HepG2 (cell line): Measurements from ENCODE around the gene N4BP2L1. TPM values are rescaled to one million over a fixed set of nuclear protein-coding genes. Genes with fewer than 3 reads are reported as not detected.
A peak's percentile ranks its signal among the peaks of the same experiment; 100 is the strongest.

Experiments used
- ASH2L ChIP-seq: fragments of 300-600, 200-600 bp; sonication (generic); IDR thresholded peaks from 2 replicates; pipeline ENCODE4 v1.7.0; 2017; ENCODE audit warnings: low read depth, mild to moderate bottlenecking, moderate library complexity, mixed read lengths, low read length; ENCODE audit not compliant: insufficient read length
- ATF7-NPFF ChIP-seq: sonication (generic); formaldehyde crosslinking; IDR thresholded peaks from 2 replicates; pipeline ENCODE4 v1.8.1; 2023; ENCODE audit warnings: mild to moderate bottlenecking, low read depth, missing genetic modification reagents, moderate library complexity
- EEA1 ChIP-seq: sonication (generic); formaldehyde crosslinking; IDR thresholded peaks from 2 replicates; pipeline ENCODE4 v1.5.1; 2020; ENCODE audit warnings: mild to moderate bottlenecking, missing genetic modification reagents, borderline replicate concordance
- EHMT2 ChIP-seq: fragments of 200-600 bp; sonication (generic); IDR thresholded peaks from 2 replicates; pipeline ENCODE4 v1.7.0; 2017; ENCODE audit warnings: antibody characterized with exemption, low read depth, low read length, borderline replicate concordance
- GTF3A ChIP-seq: sonication (generic); formaldehyde crosslinking; conservative IDR thresholded peaks from 2 replicates; pipeline ENCODE4 v1.4.0; 2020; ENCODE audit warnings: mild to moderate bottlenecking, missing genetic modification reagents
- HIVEP1 ChIP-seq: sonication (generic); formaldehyde crosslinking; IDR thresholded peaks from 2 replicates; pipeline ENCODE4 v1.4.0; 2020; ENCODE audit warnings: mild to moderate bottlenecking, missing genetic modification reagents
- HNRNPH1 ChIP-seq: fragments of 200-400 bp; formaldehyde crosslinking; optimal IDR thresholded peaks from 2 replicates; pipeline ENCODE3; 2017; ENCODE audit warnings: mild to moderate bottlenecking, low read depth, low read length
- HOXA3 ChIP-seq: sonication (generic); formaldehyde crosslinking; IDR thresholded peaks from 2 replicates; pipeline ENCODE4 v1.5.0; 2020; ENCODE audit warnings: missing genetic modification reagents
- KMT2B ChIP-seq: IDR thresholded peaks from 2 replicates; pipeline ENCODE4 v1.6.1; 2016; ENCODE audit warnings: missing genetic modification reagents, missing compliant biosample characterization
- MBD4 ChIP-seq: IDR thresholded peaks from 2 replicates; pipeline ENCODE4 v1.6.1; 2012; ENCODE audit warnings: low read length, inconsistent platforms, borderline replicate concordance
- MXD4 ChIP-seq: IDR thresholded peaks from 2 replicates; pipeline ENCODE4 v1.6.1; 2016; ENCODE audit warnings: mild to moderate bottlenecking, missing biosample characterization, missing genetic modification reagents
- NCOA5 ChIP-seq: sonication (generic); formaldehyde crosslinking; IDR thresholded peaks from 2 replicates; pipeline ENCODE4 v1.4.0; 2020; ENCODE audit warnings: missing genetic modification reagents
- SOX6 ChIP-seq, 2 experiments: fragments of 450-650 bp in 1 of 2; sonication (generic) in 1 of 2; formaldehyde crosslinking in 1 of 2; IDR thresholded peaks; 2 replicates each; pipeline versions ENCODE4 v1.4.0 to v1.6.1; 2017 to 2020; ENCODE audit warnings: antibody characterized with exemption in 1 of 2, mild to moderate bottlenecking in 1 of 2, missing genetic modification reagents in 1 of 2
- TBX3 ChIP-seq: fragments of 450-650 bp; IDR thresholded peaks from 2 replicates; pipeline ENCODE4 v1.6.1; 2017; ENCODE audit warnings: antibody characterized with exemption, mild to moderate bottlenecking, inconsistent platforms, borderline replicate concordance
- YEATS4 ChIP-seq: sonication (generic); formaldehyde crosslinking; IDR thresholded peaks from 2 replicates; pipeline ENCODE4 v1.4.0; 2020; ENCODE audit warnings: missing genetic modification reagents, borderline replicate concordance
- ZGPAT ChIP-seq: IDR thresholded peaks from 2 replicates; pipeline ENCODE4 v1.6.1; 2016; ENCODE audit warnings: mild to moderate bottlenecking
- ZHX1 ChIP-seq: sonication (generic); formaldehyde crosslinking; IDR thresholded peaks from 2 replicates; pipeline ENCODE4 v1.8.1; 2022; ENCODE audit warnings: low read depth, mild to moderate bottlenecking, missing genetic modification reagents
- ZNF660 ChIP-seq: sonication (generic); formaldehyde crosslinking; IDR thresholded peaks from 2 replicates; pipeline ENCODE4 v1.5.1; 2020; ENCODE audit warnings: mild to moderate bottlenecking, low read depth, missing genetic modification reagents, borderline replicate concordance
- ZNF773 ChIP-seq: sonication (generic); formaldehyde crosslinking; IDR thresholded peaks from 2 replicates; pipeline ENCODE4 v1.4.0; 2020; ENCODE audit warnings: missing genetic modification reagents, borderline replicate concordance
- polyA plus RNA-seq, 8 experiments: library from polyadenylated mRNA; depleted of rRNA in 3 of 8; stranded (reverse) in 7 of 8; unstranded in 1 of 8; fragments of >200 nt; fragmentation: Illumina TruSeq in 4 of 8; extraction: Trizol in 4 of 8; gene quantifications; 2 replicates each; pipeline versions ENCODE4 v1.2.1 to v1.2.3, GENCODE V29; 2011 to 2016; ENCODE audit warnings: low read depth in 4 of 8, missing spikeins in 1 of 8, mixed read lengths in 1 of 8; ENCODE audit not compliant: insufficient read depth in 1 of 8
- total RNA-seq, 5 experiments: library from RNA; depleted of rRNA; stranded (reverse); fragments of >200 nt; fragmentation: Illumina TruSeq; extraction: Trizol; gene quantifications; 2 replicates each; pipeline ENCODE4 v1.2.3, GENCODE V29; 2016; ENCODE audit warnings: low read depth in 1 of 5
- TF ChIP-seq, protein P1 (sequence below): sonication (generic); formaldehyde crosslinking; IDR thresholded peaks from 2 replicates; pipeline ENCODE4 v1.8.0; 2022; ENCODE audit warnings: mild to moderate bottlenecking, missing genetic modification reagents, moderate library complexity
- TF ChIP-seq, protein P2 (sequence below): sonication (generic); formaldehyde crosslinking; IDR thresholded peaks from 2 replicates; pipeline ENCODE4 v1.4.0; 2020; ENCODE audit warnings: mild to moderate bottlenecking, missing genetic modification reagents, borderline replicate concordance
- TF ChIP-seq, protein P3 (sequence below): IDR thresholded peaks from 2 replicates; pipeline ENCODE4 v1.6.1; 2012; ENCODE audit warnings: inconsistent platforms

Gene N4BP2L1
- total and polyA plus RNA-seq, 2 of the 13 experiments (the other 11 are each of a cell fraction or from before 2014, with no cell fraction given), result 13.2 to 34.5 TPM

DNA sequence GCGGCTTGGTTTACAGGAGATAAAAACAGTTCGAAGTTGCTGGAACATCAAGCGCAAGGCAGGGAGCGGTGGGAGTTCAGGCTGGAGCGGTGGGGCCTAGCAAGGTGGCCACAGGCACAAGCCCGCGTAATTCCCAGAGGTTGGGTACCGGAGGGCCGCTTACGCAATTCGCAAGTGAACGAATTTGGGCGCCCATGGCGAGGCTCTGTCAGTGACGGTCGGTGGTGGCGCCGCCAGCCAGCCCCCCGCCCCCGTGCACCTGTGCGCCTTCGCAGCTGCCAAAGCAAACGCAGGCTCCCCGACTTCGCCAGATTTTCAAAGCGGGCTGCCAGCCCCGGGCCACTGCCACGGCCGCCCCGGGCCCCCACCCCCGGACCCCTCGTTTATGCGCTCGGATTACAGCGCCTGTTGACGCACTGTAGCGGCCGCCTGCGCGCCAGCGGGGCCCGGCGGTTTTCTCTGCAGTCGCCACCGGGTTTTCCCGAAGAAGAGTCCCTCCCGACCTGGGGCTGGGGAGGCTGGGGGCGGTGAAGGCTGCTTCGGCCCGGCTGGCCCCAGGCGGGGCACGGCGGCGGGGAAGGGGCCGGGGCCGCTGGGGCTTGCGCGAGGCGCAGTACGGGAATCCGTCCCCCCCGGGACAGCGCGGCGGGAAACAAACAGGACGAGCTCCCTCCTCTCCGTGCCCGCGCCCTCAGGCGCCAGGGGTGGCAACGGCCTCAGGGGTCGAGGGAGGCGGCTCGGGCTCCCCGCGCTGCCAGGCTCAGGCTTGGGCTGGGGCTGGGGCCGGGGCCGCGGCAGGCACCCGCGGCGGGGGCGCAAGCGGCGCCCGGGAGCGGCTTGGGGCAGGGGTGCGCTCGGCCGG lies 709 bp downstream of the N4BP2L1 start (continued):
- TF ChIP-seq TBX3 (no peak), HIVEP1 (CRISPR knock-in tag) (peak; percentile 46; the same call in 1 of the 2 replicates), GTF3A (CRISPR knock-in tag) (no peak), SOX6 (IDR thresholded peaks at IDR 0.05) (no peak), SOX6 (CRISPR knock-in tag; IDR thresholded peaks at IDR 0.05) (no peak), ZNF660 (no peak), MBD4 (no peak), MXD4 (CRISPR knock-in tag) (no peak), HNRNPH1 (no peak), HOXA3 (CRISPR knock-in tag) (peak; percentile 29; the same call in 1 of the 2 replicates), ZHX1 (CRISPR knock-in tag) (no peak), KMT2B (CRISPR knock-in tag) (peak; percentile 19; the same call in 1 of the 2 replicates), EHMT2 (no peak), ATF7-NPFF (CRISPR knock-in tag) (no peak), ZNF773 (CRISPR knock-in tag) (no peak), ASH2L (no peak), NCOA5 (CRISPR knock-in tag) (no peak), ZGPAT (CRISPR knock-in tag) (peak; percentile 41; the same call in 1 of the 2 replicates), YEATS4 (peak; percentile 62; the same call in 1 of the 2 replicates), EEA1 (CRISPR knock-in tag) (no peak)
- TF ChIP-seq, protein P1, sequence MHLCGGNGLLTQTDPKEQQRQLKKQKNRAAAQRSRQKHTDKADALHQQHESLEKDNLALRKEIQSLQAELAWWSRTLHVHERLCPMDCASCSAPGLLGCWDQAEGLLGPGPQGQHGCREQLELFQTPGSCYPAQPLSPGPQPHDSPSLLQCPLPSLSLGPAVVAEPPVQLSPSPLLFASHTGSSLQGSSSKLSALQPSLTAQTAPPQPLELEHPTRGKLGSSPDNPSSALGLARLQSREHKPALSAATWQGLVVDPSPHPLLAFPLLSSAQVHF, result no peak
- TF ChIP-seq, protein P2, sequence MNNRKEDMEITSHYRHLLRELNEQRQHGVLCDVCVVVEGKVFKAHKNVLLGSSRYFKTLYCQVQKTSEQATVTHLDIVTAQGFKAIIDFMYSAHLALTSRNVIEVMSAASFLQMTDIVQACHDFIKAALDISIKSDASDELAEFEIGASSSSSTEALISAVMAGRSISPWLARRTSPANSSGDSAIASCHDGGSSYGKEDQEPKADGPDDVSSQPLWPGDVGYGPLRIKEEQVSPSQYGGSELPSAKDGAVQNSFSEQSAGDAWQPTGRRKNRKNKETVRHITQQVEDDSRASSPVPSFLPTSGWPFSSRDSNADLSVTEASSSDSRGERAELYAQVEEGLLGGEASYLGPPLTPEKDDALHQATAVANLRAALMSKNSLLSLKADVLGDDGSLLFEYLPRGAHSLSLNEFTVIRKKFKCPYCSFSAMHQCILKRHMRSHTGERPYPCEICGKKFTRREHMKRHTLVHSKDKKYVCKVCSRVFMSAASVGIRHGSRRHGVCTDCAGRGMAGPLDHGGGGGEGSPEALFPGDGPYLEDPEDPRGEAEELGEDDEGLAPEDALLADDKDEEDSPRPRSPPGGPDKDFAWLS, result no peak
- TF ChIP-seq, protein P3, sequence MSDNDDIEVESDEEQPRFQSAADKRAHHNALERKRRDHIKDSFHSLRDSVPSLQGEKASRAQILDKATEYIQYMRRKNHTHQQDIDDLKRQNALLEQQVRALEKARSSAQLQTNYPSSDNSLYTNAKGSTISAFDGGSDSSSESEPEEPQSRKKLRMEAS, result peak; percentile 21; the same call in 1 of the 2 replicates
